ENCODE data around the gene ZNF74.
"Not testable (repeated sequence)": the region's sequence is repeated elsewhere in the genome, so short reads cannot be mapped to it uniquely, and the experiment has no call there.

DNA sequence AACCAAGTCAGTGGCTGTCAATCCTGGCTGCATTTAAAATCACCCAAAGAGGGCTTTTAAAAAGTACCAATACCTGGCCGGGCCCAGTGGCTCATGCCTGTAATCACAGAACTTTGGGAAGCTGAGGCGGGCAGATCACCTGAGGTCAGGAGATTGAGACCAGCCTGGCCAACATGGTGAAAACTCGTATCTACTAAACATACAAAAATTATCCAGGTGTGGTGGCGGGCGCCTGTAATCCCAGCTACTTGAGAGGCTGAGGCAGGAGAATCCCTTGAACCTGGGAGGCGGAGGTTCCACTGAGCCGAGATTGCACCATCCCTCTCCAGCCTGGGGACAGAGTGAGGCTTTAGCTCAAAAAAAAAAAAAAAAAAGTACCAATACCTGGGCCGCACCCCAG is 17.7 kb upstream of the ZNF74 start:
- TF ChIP-seq, protein P1, sequence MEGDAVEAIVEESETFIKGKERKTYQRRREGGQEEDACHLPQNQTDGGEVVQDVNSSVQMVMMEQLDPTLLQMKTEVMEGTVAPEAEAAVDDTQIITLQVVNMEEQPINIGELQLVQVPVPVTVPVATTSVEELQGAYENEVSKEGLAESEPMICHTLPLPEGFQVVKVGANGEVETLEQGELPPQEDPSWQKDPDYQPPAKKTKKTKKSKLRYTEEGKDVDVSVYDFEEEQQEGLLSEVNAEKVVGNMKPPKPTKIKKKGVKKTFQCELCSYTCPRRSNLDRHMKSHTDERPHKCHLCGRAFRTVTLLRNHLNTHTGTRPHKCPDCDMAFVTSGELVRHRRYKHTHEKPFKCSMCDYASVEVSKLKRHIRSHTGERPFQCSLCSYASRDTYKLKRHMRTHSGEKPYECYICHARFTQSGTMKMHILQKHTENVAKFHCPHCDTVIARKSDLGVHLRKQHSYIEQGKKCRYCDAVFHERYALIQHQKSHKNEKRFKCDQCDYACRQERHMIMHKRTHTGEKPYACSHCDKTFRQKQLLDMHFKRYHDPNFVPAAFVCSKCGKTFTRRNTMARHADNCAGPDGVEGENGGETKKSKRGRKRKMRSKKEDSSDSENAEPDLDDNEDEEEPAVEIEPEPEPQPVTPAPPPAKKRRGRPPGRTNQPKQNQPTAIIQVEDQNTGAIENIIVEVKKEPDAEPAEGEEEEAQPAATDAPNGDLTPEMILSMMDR (IDR thresholded peaks at IDR 0.05) = not testable (repeated sequence)
- TF ChIP-seq EZH2phosphoT487, EZH2 (IDR thresholded peaks at IDR 0.05): not testable (repeated sequence)

Measured in neural progenitor cell (in vitro differentiated cells).